Measurements from ENCODE around the gene NR2E1. TPM values are rescaled to one million over a fixed set of nuclear protein-coding genes. Genes with fewer than 3 reads are reported as not detected.

NR2E1 gene
- total and polyA plus RNA-seq, 10 of the 15 experiments (the other 5 are each of a cell fraction or from before 2014, with no cell fraction given), result not detected

GRCh38 chr6:108180776-108181175 lies 15.0 kb downstream of the NR2E1 start (continued):
- TF ChIP-seq, protein P1, sequence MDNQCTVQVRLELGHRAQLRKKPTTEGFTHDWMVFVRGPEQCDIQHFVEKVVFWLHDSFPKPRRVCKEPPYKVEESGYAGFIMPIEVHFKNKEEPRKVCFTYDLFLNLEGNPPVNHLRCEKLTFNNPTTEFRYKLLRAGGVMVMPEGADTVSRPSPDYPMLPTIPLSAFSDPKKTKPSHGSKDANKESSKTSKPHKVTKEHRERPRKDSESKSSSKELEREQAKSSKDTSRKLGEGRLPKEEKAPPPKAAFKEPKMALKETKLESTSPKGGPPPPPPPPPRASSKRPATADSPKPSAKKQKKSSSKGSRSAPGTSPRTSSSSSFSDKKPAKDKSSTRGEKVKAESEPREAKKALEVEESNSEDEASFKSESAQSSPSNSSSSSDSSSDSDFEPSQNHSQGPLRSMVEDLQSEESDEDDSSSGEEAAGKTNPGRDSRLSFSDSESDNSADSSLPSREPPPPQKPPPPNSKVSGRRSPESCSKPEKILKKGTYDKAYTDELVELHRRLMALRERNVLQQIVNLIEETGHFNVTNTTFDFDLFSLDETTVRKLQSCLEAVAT (IDR thresholded peaks at IDR 0.05), result no peak
- no peak for TF ChIP-seq CHD4 (IDR thresholded peaks at IDR 0.05)
- no peak for TF ChIP-seq POLR2AphosphoS2 (IDR thresholded peaks at IDR 0.05; ENCODE audit: low read depth, low read length)
- TF ChIP-seq CHD1 (IDR thresholded peaks at IDR 0.05; ENCODE audit: low read depth, low read length), result no peak
- no peak for TF ChIP-seq ELK1 (IDR thresholded peaks at IDR 0.05; ENCODE audit: low read depth, low read length)
- no peak for TF ChIP-seq ZNF687 (IDR thresholded peaks at IDR 0.05)
- no peak for TF ChIP-seq CTCF (IDR thresholded peaks at IDR 0.05 in 2 of 3, conservative IDR thresholded peaks at IDR 0.05 in 1 of 3; ENCODE audit: control insufficient read depth in 2 of 3, extremely low read depth in 1 of 3, insufficient read depth in 1 of 3, low read depth in 3 of 3, low read length in 3 of 3)
- no peak for TF ChIP-seq ZNF24 (IDR thresholded peaks at IDR 0.05)
- TF ChIP-seq ZBTB11 (CRISPR knock-in tag; IDR thresholded peaks at IDR 0.05), result no peak
- TF ChIP-seq NR2C1 (IDR thresholded peaks at IDR 0.05), result no peak

Measured in GM12878 (cell line).